Measurements from ENCODE around the gene COL21A1. TPM values are rescaled to one million over a fixed set of nuclear protein-coding genes. Genes with fewer than 3 reads are reported as not detected.

The COL21A1 gene
- total RNA-seq, 2 experiments from 2014 or later: not detected

DNA sequence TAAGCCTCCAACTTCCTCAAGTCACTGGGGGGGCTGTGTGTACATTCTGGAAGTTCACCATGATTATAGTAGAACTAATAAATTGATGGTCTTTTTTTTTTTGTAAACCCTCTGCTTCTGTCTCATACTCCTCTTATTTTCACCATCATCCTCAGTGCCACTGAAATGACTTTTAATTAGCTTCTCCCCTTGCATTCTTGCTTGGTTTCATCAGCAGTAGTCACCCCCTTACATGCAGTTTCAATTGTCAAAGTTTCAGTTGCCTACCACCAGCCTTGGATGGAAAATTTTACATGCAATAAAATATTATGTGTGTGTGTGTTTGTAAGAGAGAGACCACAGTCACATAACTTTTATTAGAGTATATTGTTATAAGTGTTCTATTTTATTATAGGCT, 196.2 kb downstream of the COL21A1 start:
- POLR2A ChIA-PET: no interaction called here
- no peaks in the 10 kb centered on the region for H3K9me3 ChIP-seq (ENCODE audit: control insufficient read depth in 1 of 2, insufficient read depth in 1 of 2, low read length in 2 of 2)
- ATAC-seq (ENCODE audit: poor library complexity): no peak
- CTCF ChIA-PET: no interaction called here
- DNase-seq: no peak
- Mint-ChIP-seq H3K27ac (no peak overlapping the region), H3K36me3 (ENCODE audit: low read depth) (no peaks in the 10 kb centered on the region), H3K9me3 (peaks cover 4% of the 10 kb centered on the region), H3K4me3 (no peak overlapping the region), H3K4me1 (ENCODE audit: low read depth) (no peaks in the 10 kb centered on the region), H3K27me3 (no peaks in the 10 kb centered on the region)
- TF ChIP-seq, protein P1, sequence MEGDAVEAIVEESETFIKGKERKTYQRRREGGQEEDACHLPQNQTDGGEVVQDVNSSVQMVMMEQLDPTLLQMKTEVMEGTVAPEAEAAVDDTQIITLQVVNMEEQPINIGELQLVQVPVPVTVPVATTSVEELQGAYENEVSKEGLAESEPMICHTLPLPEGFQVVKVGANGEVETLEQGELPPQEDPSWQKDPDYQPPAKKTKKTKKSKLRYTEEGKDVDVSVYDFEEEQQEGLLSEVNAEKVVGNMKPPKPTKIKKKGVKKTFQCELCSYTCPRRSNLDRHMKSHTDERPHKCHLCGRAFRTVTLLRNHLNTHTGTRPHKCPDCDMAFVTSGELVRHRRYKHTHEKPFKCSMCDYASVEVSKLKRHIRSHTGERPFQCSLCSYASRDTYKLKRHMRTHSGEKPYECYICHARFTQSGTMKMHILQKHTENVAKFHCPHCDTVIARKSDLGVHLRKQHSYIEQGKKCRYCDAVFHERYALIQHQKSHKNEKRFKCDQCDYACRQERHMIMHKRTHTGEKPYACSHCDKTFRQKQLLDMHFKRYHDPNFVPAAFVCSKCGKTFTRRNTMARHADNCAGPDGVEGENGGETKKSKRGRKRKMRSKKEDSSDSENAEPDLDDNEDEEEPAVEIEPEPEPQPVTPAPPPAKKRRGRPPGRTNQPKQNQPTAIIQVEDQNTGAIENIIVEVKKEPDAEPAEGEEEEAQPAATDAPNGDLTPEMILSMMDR (IDR thresholded peaks at IDR 0.05): no peak
- no peak overlapping the region for H3K27ac ChIP-seq (ENCODE audit: low read depth in 1 of 2, low read length in 2 of 2)
- intact Hi-C loops (cut with DNase I, micrococcal nuclease): no loop called here
- no peak overlapping the region for H3K4me3 ChIP-seq (ENCODE audit: low read length)
- no peaks in the 10 kb centered on the region for H3K27me3 ChIP-seq (ENCODE audit: control insufficient read depth in 1 of 2, insufficient read depth in 2 of 2, low read length in 2 of 2)
- H3K36me3 ChIP-seq (ENCODE audit: insufficient read depth, low read length): no peaks in the 10 kb centered on the region
- H3K4me1 ChIP-seq (ENCODE audit: insufficient read depth, low read length): no peaks in the 10 kb centered on the region

DNA sequence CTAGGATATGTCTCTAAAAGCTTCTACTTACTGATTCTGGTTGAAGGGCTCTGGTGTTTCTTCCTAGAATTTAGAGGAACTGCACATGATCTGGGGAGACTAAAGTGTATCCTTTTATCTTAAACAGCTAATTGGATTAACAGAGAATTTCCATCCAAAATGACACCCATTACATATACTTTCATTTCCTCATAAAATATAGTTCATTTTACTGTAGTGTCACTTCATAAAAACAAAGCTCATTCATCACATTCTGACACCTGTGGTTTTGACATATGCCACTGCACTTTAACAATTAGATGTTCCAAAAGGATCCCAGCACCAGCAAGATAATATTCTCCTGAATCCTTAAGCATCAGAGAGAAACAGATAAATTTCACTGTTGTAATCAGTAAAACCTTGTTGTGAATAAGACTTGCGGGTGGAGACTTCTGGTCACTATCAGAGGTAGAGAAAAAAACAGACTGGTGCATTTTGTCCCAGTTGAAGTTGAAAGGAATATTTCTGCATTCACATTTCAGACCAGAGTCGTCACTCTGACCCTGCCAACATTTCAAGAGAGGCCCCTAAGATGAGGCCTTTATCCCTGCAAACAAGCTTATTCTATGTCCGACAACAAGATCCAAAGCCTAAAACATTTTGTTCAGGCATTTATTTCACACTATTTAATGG, 196.7 kb downstream of the COL21A1 start:
- H3K4me1 ChIP-seq (ENCODE audit: insufficient read depth, low read length): no peaks in the 10 kb centered on the region
- Mint-ChIP-seq H3K27me3 (no peaks in the 10 kb centered on the region), H3K36me3 (ENCODE audit: low read depth) (no peaks in the 10 kb centered on the region), H3K27ac (no peak overlapping the region), H3K4me3 (no peak overlapping the region), H3K4me1 (ENCODE audit: low read depth) (no peaks in the 10 kb centered on the region), H3K9me3 (peaks cover 4% of the 10 kb centered on the region)
- no peaks in the 10 kb centered on the region for H3K9me3 ChIP-seq (ENCODE audit: control insufficient read depth in 1 of 2, insufficient read depth in 1 of 2, low read length in 2 of 2)
- TF ChIP-seq, protein P1 (IDR thresholded peaks at IDR 0.05): no peak
- no peak overlapping the region for H3K27ac ChIP-seq (ENCODE audit: low read depth in 1 of 2, low read length in 2 of 2)
- ChIA-PET POLR2A (no interaction called here), CTCF (no interaction called here)
- H3K4me3 ChIP-seq (ENCODE audit: low read length): no peak overlapping the region
- no peaks in the 10 kb centered on the region for H3K27me3 ChIP-seq (ENCODE audit: control insufficient read depth in 1 of 2, insufficient read depth in 2 of 2, low read length in 2 of 2)
- intact Hi-C loops (cut with DNase I, micrococcal nuclease): no loop called here
- H3K36me3 ChIP-seq (ENCODE audit: insufficient read depth, low read length): no peaks in the 10 kb centered on the region
- ATAC-seq (ENCODE audit: poor library complexity): no peak
- no peak for DNase-seq

DNA sequence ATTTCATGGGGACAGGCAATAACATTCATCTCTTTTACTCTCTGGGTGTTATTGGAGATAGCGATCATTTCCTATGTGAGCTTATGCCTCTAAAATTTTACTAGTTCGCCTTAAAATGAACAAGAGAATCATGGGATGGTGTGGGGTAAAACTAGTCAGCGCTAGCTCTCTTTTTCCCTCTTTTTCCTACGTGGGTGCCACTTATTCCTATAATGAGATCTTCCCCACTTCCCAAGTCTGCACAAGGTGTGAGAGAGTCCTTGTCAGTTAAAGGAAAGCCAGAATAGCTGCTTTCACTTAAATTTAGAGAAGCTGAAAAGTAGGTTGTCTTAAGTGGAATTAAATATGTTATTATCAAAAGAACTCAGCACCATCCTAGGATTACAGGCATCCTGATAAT, 198.8 kb downstream of the COL21A1 start:
- Mint-ChIP-seq H3K9me3 (peaks cover 4% of the 10 kb centered on the region), H3K27me3 (no peaks in the 10 kb centered on the region), H3K27ac (no peak overlapping the region), H3K4me3 (no peak overlapping the region), H3K4me1 (ENCODE audit: low read depth) (no peaks in the 10 kb centered on the region), H3K36me3 (ENCODE audit: low read depth) (no peaks in the 10 kb centered on the region)
- ChIA-PET POLR2A (no interaction called here), CTCF (no interaction called here)
- Histone ChIP-seq H3K27ac (ENCODE audit: low read depth in 1 of 2, low read length in 2 of 2) (no peak overlapping the region), H3K9me3 (ENCODE audit: control insufficient read depth in 1 of 2, insufficient read depth in 1 of 2, low read length in 2 of 2) (no peaks in the 10 kb centered on the region), H3K4me1 (ENCODE audit: insufficient read depth, low read length) (no peaks in the 10 kb centered on the region), H3K4me3 (ENCODE audit: low read length) (no peak overlapping the region), H3K27me3 (ENCODE audit: control insufficient read depth in 1 of 2, insufficient read depth in 2 of 2, low read length in 2 of 2) (no peaks in the 10 kb centered on the region), H3K36me3 (ENCODE audit: insufficient read depth, low read length) (no peaks in the 10 kb centered on the region)
- ATAC-seq (ENCODE audit: poor library complexity) (no peak), DNase-seq (no peak)
- intact Hi-C loops (cut with DNase I, micrococcal nuclease): no loop called here
- TF ChIP-seq, protein P1 (IDR thresholded peaks at IDR 0.05): no peak
